GDM1 (cell line): ENCODE results near the gene OR5A2.
A peak's percentile ranks its signal among the peaks of the same experiment; 100 is the strongest.
"Not testable (repeated sequence)": the region's sequence is repeated elsewhere in the genome, so short reads cannot be mapped to it uniquely, and the experiment has no call there.

Experiments
- DNase-seq: peaks from one replicate; lab custom pipeline; 2025; lab: John Stamatoyannopoulos, UW

Gene OR5A2

GRCh38 chr11:59394186-59394585 is 32.0 kb downstream of the OR5A2 start:
- DNase-seq: no peak

GRCh38 chr11:59380263-59381059 is 45.8 kb downstream of the OR5A2 start:
- no peak for DNase-seq

- not testable (repeated sequence) for DNase-seq
Measured at GRCh38 chr11:59372324-59372723, 53.9 kb downstream of the OR5A2 start.

GRCh38 chr11:59368238-59369022 is 57.8 kb downstream of the OR5A2 start:
- peak; percentile 69 for DNase-seq
